Fibroblast of lung (primary cell): ENCODE measurements around the gene RRP7A. TPM values are rescaled to one million over a fixed set of nuclear protein-coding genes. Genes with fewer than 3 reads are reported as not detected.

ENCODE experiments used
- DNase-seq, 2 donors: peaks; one replicate each; pipeline versions ENCODE4 v3.0.0 to v3.0.0-alpha.2; 2010; ENCODE audit warnings: low read depth in 2 of 2
- H2AFZ ChIP-seq: 2 replicates; pipeline ENCODE4 v1.5.1; 2012; ENCODE audit warnings: low read length, control low read depth, inconsistent platforms
- H3K27ac ChIP-seq: 2 replicates; pipeline ENCODE4 v1.5.1; 2011; ENCODE audit warnings: low read length, control low read depth; ENCODE audit not compliant: insufficient read depth
- H3K27me3 ChIP-seq: 2 replicates; pipeline ENCODE4 v1.5.1; 2011; ENCODE audit warnings: mild to moderate bottlenecking, low read length; ENCODE audit not compliant: control insufficient read depth, insufficient read depth
- H3K36me3 ChIP-seq: 2 replicates; pipeline ENCODE4 v1.5.1; 2011; ENCODE audit warnings: low read length; ENCODE audit not compliant: control insufficient read depth, insufficient read depth
- H3K4me1 ChIP-seq: 2 replicates; pipeline ENCODE4 v1.5.1; 2011; ENCODE audit warnings: low read length; ENCODE audit not compliant: control insufficient read depth, insufficient read depth; ENCODE audit errors: extremely low read depth
- H3K4me2 ChIP-seq: 2 replicates; pipeline ENCODE4 v1.5.1; 2011; ENCODE audit warnings: low read length, control low read depth; ENCODE audit not compliant: insufficient read depth; ENCODE audit errors: extremely low read depth
- H3K4me3 ChIP-seq, 4 experiments: fragments of 200-600 bp in 1 of 4; sonication (generic) in 1 of 4; replicated peaks in 1 of 4; 2 replicates each; pipeline ENCODE4 v1.5.1; 2011 to 2016; ENCODE audit warnings: low read length in 4 of 4, low read depth in 3 of 4, mild to moderate bottlenecking in 3 of 4, control low read depth in 2 of 4, inconsistent platforms in 1 of 4, mixed read lengths in 1 of 4; ENCODE audit not compliant: insufficient read depth in 1 of 4; ENCODE audit errors: control extremely low read depth in 1 of 4
- H3K79me2 ChIP-seq: 2 replicates; pipeline ENCODE4 v1.5.1; 2012; ENCODE audit warnings: mild to moderate bottlenecking, low read length, inconsistent platforms; ENCODE audit not compliant: control insufficient read depth, insufficient read depth
- H3K9ac ChIP-seq: 2 replicates; pipeline ENCODE4 v1.5.1; 2011; ENCODE audit warnings: mild to moderate bottlenecking, low read length, control low read depth; ENCODE audit not compliant: insufficient read depth
- H3K9me3 ChIP-seq: 2 replicates; pipeline ENCODE4 v1.5.1; 2012; ENCODE audit warnings: low read depth, low read length; ENCODE audit not compliant: control insufficient read depth, insufficient read depth
- H4K20me1 ChIP-seq: 2 replicates; pipeline ENCODE4 v1.5.1; 2011; ENCODE audit warnings: low read length; ENCODE audit not compliant: control insufficient read depth, insufficient read depth; ENCODE audit errors: extremely low read depth
- EZH2 ChIP-seq: IDR thresholded peaks from 2 replicates; pipeline ENCODE4 v1.5.1; 2012; ENCODE audit warnings: low read length, control low read depth, mild to moderate bottlenecking; ENCODE audit errors: missing control alignments
- polyA plus RNA-seq, 2 donors: library from polyadenylated mRNA; depleted of rRNA in 1 of 2; stranded (reverse) in 1 of 2; unstranded in 1 of 2; fragments of >200 nt; gene quantifications; 2 replicates each; pipeline ENCODE4 v1.2.1, GENCODE V29; 2011 to 2012; ENCODE audit warnings: missing spikeins in 1 of 2
- total RNA-seq: library from RNA; depleted of rRNA; stranded (reverse); fragments of >200 nt; gene quantifications from 2 replicates; pipeline ENCODE4 v1.2.1, GENCODE V29; 2014
- TF ChIP-seq, protein P1 (sequence below), 2 donors: IDR thresholded peaks in 1 of 2; conservative IDR thresholded peaks in 1 of 2; 1 replicate in 1 of 2; 2 replicates in 1 of 2; pipeline ENCODE4 v1.5.1; 2011 to 2012; ENCODE audit warnings: low read length in 2 of 2, control low read depth in 1 of 2, inconsistent platforms in 1 of 2, low read depth in 1 of 2, mild to moderate bottlenecking in 1 of 2

RRP7A gene
- total and polyA plus RNA-seq, 2 donors (not counting 1 experiment from before 2014, with no cell fraction given) = 18.9 to 21.3 TPM

DNA sequence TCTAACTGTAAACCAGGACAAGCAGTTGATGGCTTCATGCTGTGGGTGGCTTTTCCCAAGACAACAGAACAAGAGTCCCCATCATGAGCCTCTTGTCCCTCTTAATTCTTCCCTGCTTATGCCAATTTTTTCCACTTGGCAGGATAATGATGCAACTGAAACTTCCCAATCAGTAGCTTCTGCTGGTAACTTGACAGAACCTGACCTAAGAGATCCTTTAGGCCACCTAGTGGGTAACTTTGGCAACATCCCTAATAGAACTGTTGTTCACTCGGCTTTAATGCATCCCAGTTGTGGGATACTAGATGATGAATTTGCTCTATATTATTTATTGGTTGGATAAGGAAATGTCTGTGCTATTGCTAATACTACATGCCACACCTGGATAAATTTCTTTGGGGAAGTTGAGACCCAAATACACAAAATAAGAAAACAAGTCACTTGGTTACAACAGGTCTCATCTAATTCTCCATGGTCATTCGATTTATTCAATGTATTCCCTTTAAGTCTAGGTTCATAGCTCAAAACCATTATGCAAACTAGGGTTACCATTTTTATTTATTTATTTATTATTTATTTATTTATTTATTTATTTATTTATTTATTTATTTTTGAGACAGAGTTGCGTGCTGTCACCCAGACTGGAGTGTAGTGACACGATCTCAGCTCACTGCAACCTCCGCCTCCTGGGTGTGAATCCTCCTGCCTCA, 46.0 kb downstream of the RRP7A start:
- Histone ChIP-seq H3K27ac (no peak overlapping the region), H3K36me3 (no peaks in the 10 kb centered on the region), H3K79me2 (no peaks in the 10 kb centered on the region), H2AFZ (no peak overlapping the region), H3K4me1 (no peaks in the 10 kb centered on the region), H3K4me2 (no peak overlapping the region), H3K27me3 (no peaks in the 10 kb centered on the region), H3K9ac (no peak overlapping the region), H3K4me3 (no peak overlapping the region), H4K20me1 (no peaks in the 10 kb centered on the region), H3K9me3 (no peaks in the 10 kb centered on the region)
- TF ChIP-seq, protein P1, sequence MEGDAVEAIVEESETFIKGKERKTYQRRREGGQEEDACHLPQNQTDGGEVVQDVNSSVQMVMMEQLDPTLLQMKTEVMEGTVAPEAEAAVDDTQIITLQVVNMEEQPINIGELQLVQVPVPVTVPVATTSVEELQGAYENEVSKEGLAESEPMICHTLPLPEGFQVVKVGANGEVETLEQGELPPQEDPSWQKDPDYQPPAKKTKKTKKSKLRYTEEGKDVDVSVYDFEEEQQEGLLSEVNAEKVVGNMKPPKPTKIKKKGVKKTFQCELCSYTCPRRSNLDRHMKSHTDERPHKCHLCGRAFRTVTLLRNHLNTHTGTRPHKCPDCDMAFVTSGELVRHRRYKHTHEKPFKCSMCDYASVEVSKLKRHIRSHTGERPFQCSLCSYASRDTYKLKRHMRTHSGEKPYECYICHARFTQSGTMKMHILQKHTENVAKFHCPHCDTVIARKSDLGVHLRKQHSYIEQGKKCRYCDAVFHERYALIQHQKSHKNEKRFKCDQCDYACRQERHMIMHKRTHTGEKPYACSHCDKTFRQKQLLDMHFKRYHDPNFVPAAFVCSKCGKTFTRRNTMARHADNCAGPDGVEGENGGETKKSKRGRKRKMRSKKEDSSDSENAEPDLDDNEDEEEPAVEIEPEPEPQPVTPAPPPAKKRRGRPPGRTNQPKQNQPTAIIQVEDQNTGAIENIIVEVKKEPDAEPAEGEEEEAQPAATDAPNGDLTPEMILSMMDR (conservative IDR thresholded peaks at IDR 0.05 in 1 of 2, IDR thresholded peaks at IDR 0.05 in 1 of 2; ENCODE audit: low read depth in 1 of 2, low read length in 2 of 2) = peak; percentile 61 to 83
- TF ChIP-seq EZH2 = no peak
- DNase-seq = peak; percentile 41 to 70

DNA sequence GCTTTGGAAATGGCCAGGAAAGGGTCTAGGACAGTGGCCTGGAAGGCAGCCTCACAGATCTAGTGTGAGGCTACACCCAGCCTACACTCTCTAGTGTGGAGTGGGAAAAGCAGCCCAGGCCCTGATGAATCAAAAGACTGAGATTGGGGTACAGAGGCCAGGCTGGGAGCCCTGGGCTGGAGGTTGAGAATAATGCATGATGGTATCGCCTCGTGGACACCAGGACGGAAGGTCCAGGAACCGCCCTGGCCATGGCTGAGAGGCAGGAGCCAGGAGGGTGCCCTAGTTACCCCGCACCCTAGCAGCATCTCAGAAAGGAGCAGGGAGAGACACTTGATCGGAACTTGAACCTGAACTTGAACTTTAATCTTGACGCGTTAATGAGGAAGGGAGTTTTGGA, 46.9 kb downstream of the RRP7A start:
- Histone ChIP-seq H3K27ac (no peak overlapping the region), H2AFZ (no peak overlapping the region)

DNA sequence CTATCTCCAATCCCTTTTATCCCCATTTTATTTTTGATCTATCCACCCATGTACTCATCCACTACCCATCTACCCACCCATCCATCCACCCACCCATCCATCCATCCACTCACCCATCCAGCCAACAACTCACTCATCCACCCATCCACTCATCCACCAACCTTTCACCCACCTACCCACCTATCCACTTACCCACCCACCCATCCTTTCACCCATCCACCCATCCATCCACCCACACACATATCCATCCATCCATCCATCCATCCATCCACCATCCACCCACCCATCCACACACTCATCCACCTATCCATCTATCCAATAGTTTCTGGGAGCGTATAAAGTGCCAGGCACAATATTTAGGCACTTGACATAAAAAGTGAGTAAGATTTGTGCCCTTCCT, 48.2 kb downstream of the RRP7A start:
- no peak overlapping the region for H3K4me2 ChIP-seq
- no peaks in the 10 kb centered on the region for H3K36me3 ChIP-seq
- TF ChIP-seq EZH2 = no peak
- TF ChIP-seq, protein P1 (conservative IDR thresholded peaks at IDR 0.05 in 1 of 2, IDR thresholded peaks at IDR 0.05 in 1 of 2; ENCODE audit: low read depth in 1 of 2, low read length in 2 of 2) = no peak
- no peaks in the 10 kb centered on the region for H3K27me3 ChIP-seq
- DNase-seq = no peak
- H3K9me3 ChIP-seq = no peaks in the 10 kb centered on the region
- H3K4me3 ChIP-seq = no peak overlapping the region
- H4K20me1 ChIP-seq = no peaks in the 10 kb centered on the region
- no peaks in the 10 kb centered on the region for H3K4me1 ChIP-seq
- H3K27ac ChIP-seq = no peak overlapping the region
- no peaks in the 10 kb centered on the region for H3K79me2 ChIP-seq
- no peak overlapping the region for H3K9ac ChIP-seq
- no peak overlapping the region for H2AFZ ChIP-seq

More for the DNA sequence above, 46.9 kb downstream of the RRP7A start:
- TF ChIP-seq EZH2 = no peak
- TF ChIP-seq, protein P1 (conservative IDR thresholded peaks at IDR 0.05 in 1 of 2, IDR thresholded peaks at IDR 0.05 in 1 of 2; ENCODE audit: low read depth in 1 of 2, low read length in 2 of 2) = no peak
- Histone ChIP-seq H3K4me3 (no peak overlapping the region), H3K9ac (no peak overlapping the region), H3K27me3 (no peaks in the 10 kb centered on the region), H3K9me3 (no peaks in the 10 kb centered on the region), H4K20me1 (no peaks in the 10 kb centered on the region), H3K4me2 (no peak overlapping the region), H3K4me1 (no peaks in the 10 kb centered on the region), H3K79me2 (no peaks in the 10 kb centered on the region), H3K36me3 (no peaks in the 10 kb centered on the region)
- no peak for DNase-seq
